ENCODE results near the gene ASMTL. TPM values are rescaled to one million over a fixed set of nuclear protein-coding genes. Genes with fewer than 3 reads are reported as not detected.

Gene ASMTL
- total RNA-seq, 2 experiments from 2014 or later: 34.6 to 39.3 TPM

DNA sequence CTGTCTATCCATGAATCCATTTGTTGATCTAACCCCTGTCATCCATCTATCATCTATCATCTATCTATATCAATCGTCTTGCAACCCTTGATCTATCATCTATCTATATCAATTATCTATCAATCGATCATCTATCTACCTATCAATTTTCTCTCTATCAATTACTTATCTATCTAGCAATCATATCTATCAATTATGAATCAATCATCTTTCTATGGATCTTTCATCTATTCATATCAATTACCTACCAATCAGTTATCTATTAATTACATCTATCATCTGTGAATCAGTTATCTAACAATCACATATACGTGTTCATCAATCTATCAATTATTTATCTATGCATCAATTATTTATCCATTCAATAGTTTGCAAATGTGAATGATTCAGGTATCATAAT, 24.5 kb upstream of the ASMTL start:
- Histone ChIP-seq H3K4me1 (ENCODE audit: insufficient read depth, low read length) (peaks cover 65% of the 10 kb centered on the region), H3K27ac (ENCODE audit: low read depth in 1 of 2, low read length in 2 of 2) (no peak overlapping the region), H3K9me3 (ENCODE audit: control insufficient read depth in 1 of 2, insufficient read depth in 1 of 2, low read length in 2 of 2) (no peaks in the 10 kb centered on the region), H3K36me3 (ENCODE audit: insufficient read depth, low read length) (peaks cover 44% of the 10 kb centered on the region), H3K27me3 (ENCODE audit: control insufficient read depth in 1 of 2, insufficient read depth in 2 of 2, low read length in 2 of 2) (no peaks in the 10 kb centered on the region), H3K4me3 (ENCODE audit: low read length) (no peak overlapping the region)
- Mint-ChIP-seq H3K4me3 (peak overlapping the region; percentile 6), H3K9me3 (peaks cover 4% of the 10 kb centered on the region), H3K27ac (peak overlapping the region; percentile 43), H3K4me1 (ENCODE audit: low read depth) (peaks cover 76% of the 10 kb centered on the region), H3K27me3 (no peaks in the 10 kb centered on the region), H3K36me3 (ENCODE audit: low read depth) (peaks cover 92% of the 10 kb centered on the region)
- ATAC-seq (ENCODE audit: poor library complexity) (no peak), DNase-seq (no peak)
- ChIA-PET POLR2A (no interaction called here), CTCF (no interaction called here)
- TF ChIP-seq, protein P1, sequence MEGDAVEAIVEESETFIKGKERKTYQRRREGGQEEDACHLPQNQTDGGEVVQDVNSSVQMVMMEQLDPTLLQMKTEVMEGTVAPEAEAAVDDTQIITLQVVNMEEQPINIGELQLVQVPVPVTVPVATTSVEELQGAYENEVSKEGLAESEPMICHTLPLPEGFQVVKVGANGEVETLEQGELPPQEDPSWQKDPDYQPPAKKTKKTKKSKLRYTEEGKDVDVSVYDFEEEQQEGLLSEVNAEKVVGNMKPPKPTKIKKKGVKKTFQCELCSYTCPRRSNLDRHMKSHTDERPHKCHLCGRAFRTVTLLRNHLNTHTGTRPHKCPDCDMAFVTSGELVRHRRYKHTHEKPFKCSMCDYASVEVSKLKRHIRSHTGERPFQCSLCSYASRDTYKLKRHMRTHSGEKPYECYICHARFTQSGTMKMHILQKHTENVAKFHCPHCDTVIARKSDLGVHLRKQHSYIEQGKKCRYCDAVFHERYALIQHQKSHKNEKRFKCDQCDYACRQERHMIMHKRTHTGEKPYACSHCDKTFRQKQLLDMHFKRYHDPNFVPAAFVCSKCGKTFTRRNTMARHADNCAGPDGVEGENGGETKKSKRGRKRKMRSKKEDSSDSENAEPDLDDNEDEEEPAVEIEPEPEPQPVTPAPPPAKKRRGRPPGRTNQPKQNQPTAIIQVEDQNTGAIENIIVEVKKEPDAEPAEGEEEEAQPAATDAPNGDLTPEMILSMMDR (IDR thresholded peaks at IDR 0.05): no peak
- intact Hi-C loops (cut with DNase I, micrococcal nuclease): no loop called here

DNA sequence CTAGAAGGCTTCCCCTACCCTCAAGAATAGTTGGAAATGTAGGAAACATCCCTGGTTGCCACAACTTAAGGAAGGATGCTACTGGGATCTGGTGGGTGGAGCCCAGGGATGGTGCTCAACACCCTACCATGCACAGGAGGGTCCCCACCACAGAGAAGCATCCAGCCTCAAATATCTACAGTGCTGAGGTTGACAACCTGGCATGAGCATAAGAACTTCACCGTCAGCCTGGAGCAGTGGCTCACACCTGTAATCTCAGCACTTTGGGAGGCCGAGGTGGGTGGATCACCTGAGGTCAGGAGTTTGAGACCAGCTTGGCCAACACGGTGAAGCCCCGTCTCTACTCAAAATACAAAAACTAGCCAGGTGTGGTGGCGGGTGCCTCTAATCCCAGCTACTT, 24.0 kb upstream of the ASMTL start:
- H3K4me1 Mint-ChIP-seq (ENCODE audit: low read depth): peaks cover 76% of the 10 kb centered on the region
- no peak overlapping the region for H3K4me3 ChIP-seq (ENCODE audit: low read length)
- H3K36me3 Mint-ChIP-seq (ENCODE audit: low read depth): peaks cover 92% of the 10 kb centered on the region
- no peak for ATAC-seq (ENCODE audit: poor library complexity)
- no peak overlapping the region for H3K27ac ChIP-seq (ENCODE audit: low read depth in 1 of 2, low read length in 2 of 2)
- H3K27me3 Mint-ChIP-seq: no peaks in the 10 kb centered on the region
- peaks cover 65% of the 10 kb centered on the region for H3K4me1 ChIP-seq (ENCODE audit: insufficient read depth, low read length)
- peak overlapping the region; percentile 43 for H3K27ac Mint-ChIP-seq
- H3K36me3 ChIP-seq (ENCODE audit: insufficient read depth, low read length): peaks cover 44% of the 10 kb centered on the region
- intact Hi-C loops (cut with DNase I, micrococcal nuclease): no loop called here
- ChIA-PET CTCF (no interaction called here), POLR2A (no interaction called here)
- TF ChIP-seq, protein P1 (IDR thresholded peaks at IDR 0.05): no peak
- no peak overlapping the region for H3K4me3 Mint-ChIP-seq
- peaks cover 9% of the 10 kb centered on the region for H3K9me3 Mint-ChIP-seq
- no peaks in the 10 kb centered on the region for H3K9me3 ChIP-seq (ENCODE audit: control insufficient read depth in 1 of 2, insufficient read depth in 1 of 2, low read length in 2 of 2)
- DNase-seq: no peak
- H3K27me3 ChIP-seq (ENCODE audit: control insufficient read depth in 1 of 2, insufficient read depth in 2 of 2, low read length in 2 of 2): no peaks in the 10 kb centered on the region

DNA sequence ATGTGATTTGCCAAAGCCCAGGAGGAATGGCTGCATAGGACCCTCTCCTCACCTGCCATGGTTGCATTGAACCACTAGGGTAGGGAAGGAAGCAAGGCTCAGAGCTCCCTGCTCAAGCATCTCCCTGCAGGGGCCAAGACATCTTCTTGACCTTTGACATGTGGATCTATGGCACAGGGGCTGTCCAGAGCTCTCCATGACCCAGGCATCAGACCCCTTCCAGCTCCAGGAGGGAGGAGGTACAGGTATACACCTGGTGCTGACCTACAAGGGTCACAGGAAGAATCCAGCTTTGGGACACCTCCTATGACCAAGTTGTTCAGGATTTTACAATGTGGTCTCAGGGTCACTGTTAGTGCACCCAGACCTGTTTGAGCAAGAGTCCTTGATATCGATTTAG, 23.2 kb upstream of the ASMTL start:
- no peak overlapping the region for H3K4me3 Mint-ChIP-seq
- H3K27ac Mint-ChIP-seq: peak overlapping the region; percentile 43

More for the DNA sequence above, 23.2 kb upstream of the ASMTL start:
- H3K4me1 ChIP-seq (ENCODE audit: insufficient read depth, low read length): peaks cover 65% of the 10 kb centered on the region
- no peaks in the 10 kb centered on the region for H3K9me3 ChIP-seq (ENCODE audit: control insufficient read depth in 1 of 2, insufficient read depth in 1 of 2, low read length in 2 of 2)
- TF ChIP-seq, protein P1 (IDR thresholded peaks at IDR 0.05): no peak
- intact Hi-C loops (cut with DNase I, micrococcal nuclease): no loop called here
- H3K4me3 ChIP-seq (ENCODE audit: low read length): no peak overlapping the region
- H3K36me3 ChIP-seq (ENCODE audit: insufficient read depth, low read length): peaks cover 43% of the 10 kb centered on the region
- peak in 3 of 14 experiments; percentile 1 to 14 (median 2) for DNase-seq
- no peak for ATAC-seq (ENCODE audit: poor library complexity)
- no peak overlapping the region for H3K27ac ChIP-seq (ENCODE audit: low read depth in 1 of 2, low read length in 2 of 2)
- peaks cover 87% of the 10 kb centered on the region for H3K36me3 Mint-ChIP-seq (ENCODE audit: low read depth)
- CTCF ChIA-PET: no interaction called here
- peaks cover 9% of the 10 kb centered on the region for H3K9me3 Mint-ChIP-seq
- H3K27me3 Mint-ChIP-seq: no peaks in the 10 kb centered on the region
- no peaks in the 10 kb centered on the region for H3K27me3 ChIP-seq (ENCODE audit: control insufficient read depth in 1 of 2, insufficient read depth in 2 of 2, low read length in 2 of 2)
- POLR2A ChIA-PET: no interaction called here
- H3K4me1 Mint-ChIP-seq (ENCODE audit: low read depth): peaks cover 73% of the 10 kb centered on the region

Measured in CD4-positive, alpha-beta T cell (primary cell).